SW 1271 (cell line): ENCODE results near the gene GAST.
A peak's percentile ranks its signal among the peaks of the same experiment; 100 is the strongest.
"Not testable (repeated sequence)": the region's sequence is repeated elsewhere in the genome, so short reads cannot be mapped to it uniquely, and the experiment has no call there.

Source experiments
- DNase-seq, 2 experiments: peaks; one replicate each; lab custom pipeline; 2025; lab: John Stamatoyannopoulos, UW

The GAST gene, protein sequence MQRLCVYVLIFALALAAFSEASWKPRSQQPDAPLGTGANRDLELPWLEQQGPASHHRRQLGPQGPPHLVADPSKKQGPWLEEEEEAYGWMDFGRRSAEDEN

DNA sequence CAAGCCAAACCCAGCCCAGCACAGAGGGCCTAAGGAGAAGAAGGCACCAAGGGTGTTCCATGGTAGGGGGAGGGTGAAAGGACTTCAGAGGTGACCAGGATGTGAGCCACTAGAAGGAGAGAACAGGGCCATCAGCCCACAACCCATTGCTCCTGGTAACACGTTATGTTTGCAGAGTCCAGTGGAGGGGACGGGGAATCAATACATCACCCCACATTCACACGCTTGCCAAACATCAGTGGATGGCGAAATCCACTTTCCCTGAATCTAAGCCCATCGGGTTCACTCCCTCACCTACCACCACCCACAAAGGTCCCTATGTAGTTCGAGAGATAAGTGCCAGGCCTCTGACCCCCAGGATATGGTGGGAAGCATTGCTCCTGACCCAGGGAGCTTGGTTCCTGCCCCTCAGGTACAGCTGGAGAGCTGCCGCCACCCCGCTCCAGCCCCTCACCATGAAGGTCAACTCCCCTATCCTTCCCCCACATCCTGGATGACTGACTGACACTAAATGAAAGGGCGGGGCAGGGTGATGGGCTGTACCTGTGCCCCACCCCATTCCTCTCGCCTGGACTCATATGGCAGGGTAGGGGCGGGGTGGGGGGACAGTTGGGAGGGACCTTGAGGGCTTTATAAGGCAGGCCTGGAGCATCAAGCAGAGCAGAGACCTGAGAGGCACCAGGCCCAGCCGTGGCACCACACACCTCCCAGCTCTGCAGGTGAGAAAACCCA lies at the start of gene GAST:
Gene GAST (plus strand): TSS at position 663 of the 732 bp plus-strand sequence. CDS start 3,106 bp downstream, outside the sequence.
- DNase-seq, result no peak

DNA sequence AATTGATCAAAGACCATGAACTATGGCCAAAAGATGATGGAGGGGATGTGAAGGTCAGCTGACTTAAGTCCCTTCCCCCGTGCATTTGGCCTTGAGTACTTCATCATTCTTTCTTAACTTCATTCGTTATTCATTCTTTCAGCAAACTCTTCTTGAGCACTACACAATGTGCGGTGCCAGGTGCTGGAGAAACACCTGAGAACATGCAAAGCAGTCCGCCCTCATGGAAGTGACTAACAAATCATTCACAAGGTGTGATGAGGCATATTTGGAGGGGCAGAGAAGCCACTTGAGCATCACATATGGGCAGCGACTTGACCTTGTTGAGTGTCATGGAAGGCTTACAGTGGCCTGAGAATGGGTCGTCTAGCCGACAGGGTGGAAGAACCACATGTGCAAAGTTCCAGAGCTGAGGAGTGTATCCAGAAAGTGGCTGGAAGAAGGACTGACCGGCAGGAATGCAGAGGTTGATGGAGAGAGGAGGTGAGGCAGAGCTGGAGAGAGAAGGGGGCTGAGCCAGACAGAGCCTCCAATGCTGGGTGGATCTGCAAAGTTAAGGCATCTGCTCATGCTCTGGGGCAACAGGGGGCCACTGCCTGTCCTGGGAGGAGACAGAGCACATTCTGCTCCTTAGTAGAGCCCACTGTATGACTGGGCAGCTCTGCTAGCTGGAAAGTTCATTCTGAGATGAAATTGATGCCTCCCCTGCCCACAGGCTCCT lies 48.5 kb upstream of the GAST start:
- no peak for DNase-seq

DNA sequence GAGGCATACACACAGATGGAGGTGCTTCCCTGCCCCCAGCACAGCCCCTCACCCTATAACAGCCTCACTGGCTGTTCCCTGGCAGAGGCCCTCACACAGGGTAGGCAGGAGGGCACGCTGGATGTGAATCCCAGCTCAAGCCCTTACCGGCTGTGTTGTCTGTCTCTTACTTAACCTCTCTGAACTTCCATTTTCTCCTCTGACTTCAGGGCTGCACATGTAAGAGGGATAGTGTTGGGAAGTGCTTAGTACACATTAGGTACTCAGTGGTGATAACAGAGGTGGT lies 48.0 kb upstream of the GAST start:
- DNase-seq, result no peak

DNA sequence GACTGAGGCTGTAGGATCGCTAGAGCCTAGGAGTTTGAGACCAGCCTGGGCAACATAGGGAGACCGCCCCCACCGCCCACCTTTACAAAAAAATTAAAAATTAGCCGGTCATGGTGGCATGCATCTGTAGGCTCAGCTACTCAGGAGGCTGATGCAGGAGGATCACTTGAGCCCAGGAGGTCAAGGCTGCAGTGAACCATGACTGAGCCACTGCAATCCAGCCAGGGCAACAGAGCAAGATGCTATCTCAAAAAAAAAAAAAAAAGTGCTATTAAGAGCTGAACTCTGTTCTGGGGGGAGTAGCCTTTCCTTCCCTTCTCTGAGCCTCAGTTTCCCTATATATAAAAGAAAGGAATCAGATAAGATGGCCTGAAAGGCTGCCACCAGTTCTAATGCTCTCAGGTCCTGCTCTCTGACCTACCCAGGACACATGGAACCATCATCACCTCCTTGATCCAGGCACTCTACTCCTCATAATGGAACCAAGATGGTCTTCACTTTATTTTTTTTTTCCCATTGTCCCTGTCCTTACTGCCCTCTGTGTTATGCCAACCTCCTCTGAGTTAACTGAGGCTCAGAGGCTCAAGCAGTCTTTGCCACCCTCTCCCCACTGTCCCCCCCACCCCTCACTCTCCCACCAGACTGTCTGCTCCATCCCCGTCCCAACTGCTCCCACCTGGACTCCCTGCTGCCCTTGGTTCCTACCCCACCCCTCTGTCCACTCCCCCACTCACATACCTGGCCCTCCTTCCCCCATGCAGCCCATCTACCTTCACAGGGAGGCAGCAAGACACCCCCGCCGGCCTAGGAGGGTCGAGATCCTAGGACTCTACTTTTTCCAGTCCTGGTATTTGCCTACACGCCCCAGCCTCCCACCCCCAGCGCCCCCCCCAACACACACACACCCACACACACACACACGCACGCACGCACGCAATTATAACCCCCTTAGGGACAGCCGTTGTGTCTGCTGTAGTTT lies 47.3 kb upstream of the GAST start:
- no peak for DNase-seq

DNA sequence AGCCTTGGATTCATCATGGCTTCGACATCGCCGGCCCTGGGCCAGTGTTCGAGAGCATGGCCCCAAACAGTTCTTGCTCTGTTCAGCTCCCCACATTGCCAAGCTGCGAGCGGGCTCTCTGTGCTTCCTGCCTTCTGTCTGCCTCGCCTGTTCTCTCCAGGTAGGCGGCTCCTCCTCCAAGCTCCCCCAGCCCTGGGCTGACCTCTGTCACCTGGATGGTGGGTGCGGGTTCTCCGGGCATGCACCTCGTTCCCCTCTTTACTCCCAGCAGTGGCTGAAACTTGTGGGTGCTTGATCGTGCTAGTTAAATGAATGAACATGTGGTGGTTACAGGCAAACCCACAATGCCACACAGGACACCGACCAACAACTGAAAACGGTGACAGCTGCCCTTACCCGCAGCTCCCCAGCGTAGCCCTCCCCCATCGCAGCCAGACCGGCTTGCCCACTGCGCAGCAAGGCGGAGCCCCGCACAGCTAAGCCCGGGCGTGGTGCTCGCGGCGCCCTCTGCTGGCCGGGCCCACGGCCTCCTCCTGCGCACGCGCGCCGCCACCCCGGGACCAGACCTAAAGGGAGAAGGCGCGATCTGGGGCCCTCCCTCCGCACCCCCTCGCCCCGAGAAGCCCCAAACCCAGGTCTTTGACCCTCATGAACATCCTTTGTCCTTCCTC lies 46.4 kb upstream of the GAST start:
- peak; percentile 38 to 62 for DNase-seq

DNA sequence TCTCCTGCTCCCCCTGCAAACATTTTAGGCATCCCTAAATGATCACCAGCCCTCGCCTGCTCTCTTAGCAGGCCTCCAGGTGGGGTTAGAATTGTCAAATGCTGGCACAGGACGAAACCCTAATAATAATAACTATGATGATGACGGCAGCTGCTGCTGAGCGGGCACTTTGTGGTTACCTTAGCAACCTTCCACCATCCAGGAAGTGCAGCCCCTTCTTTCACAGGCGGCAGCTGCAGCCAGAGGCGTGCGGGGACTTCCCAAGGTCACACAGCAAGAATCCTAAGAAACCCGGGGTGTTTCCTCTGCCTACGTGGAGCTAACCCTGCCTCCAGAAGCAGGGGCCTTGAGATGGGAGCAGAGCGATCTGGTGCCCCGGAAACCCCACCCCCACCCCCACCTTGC lies 45.9 kb upstream of the GAST start:
- DNase-seq, result peak in 1 of 2 experiments; percentile 49

DNA sequence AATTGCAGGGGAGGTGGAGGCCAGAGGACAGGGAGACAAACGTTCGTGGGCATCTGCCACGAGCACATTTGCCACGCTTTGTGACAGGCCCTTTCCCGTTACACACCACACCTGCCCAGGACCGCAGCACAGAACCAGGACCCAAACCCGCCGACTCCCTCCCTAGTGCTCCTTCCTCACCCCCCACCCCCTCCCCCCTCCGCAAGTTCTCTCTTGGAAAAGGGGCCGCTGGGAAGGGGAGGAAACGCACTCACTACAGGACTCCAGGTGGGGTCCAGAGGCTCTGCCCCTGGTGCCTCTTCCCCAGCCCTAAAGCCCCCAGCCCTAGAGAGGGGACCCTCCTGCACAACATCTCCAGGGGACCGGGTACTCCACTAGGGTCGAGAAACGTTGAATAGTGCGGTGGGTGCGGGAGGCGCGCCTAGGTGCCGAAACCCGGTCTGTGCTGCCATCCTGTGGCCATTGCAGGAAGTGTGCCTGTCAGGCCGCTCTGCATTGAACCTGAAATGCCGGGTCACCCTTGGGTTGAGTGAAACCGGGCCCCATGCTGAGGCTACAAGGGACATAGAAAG lies 45.3 kb upstream of the GAST start:
- DNase-seq, result peak in 1 of 2 experiments; percentile 61

DNA sequence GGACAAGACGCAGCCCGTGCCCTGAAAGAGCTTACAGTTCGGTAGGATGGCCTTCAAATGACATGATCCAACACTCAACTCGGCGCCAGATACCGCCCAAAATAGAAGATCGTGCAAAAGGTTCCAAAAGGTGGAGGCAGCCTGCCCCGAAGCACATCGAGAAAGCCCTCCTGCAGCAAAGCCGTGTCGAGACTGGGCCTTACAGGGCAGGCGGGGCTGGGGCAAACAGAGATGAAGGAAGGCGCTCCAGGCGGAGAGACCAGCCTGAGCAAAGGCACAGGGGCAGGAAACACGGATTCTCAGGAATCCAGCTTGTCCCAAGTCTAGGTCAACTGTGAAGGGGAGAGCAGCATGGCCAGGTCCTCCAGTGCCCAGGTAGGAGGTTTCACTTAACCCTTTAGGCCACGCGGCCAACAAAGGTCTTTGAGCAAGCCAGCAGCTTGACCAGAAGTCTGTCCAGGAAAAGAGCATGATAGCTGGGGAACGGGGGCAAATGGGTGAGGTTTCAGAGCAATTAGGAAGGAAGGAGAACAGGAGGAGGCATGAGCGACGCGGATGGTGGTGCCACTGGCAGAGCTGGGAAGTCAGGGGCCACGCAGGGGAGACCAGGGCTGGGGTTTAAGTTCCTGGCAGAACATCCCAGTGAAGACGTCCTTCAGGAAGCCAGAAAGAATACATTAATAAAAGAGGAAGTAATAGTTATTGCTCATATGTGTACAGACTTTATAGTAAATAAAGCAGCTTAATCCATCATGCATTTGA lies 44.7 kb upstream of the GAST start:
- no peak for DNase-seq

DNA sequence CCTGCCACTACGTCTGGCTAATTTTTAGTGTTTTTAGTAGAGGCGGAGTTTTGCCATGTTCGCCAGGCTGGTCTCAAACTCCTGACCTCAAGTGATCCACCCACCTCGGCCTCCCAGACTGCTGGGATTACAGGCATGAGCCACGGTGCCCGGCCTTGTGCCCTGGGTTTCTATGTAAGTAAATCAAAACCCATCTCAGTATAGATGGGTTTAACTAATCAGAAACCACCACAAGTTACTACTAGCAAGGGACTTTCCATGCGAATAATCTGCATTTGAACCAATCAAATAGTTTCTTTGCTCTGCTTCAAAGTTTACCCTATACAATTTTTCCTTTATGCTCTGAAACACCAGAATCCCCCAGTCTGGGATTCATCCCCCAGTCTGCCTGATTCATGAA lies 40.0 kb upstream of the GAST start:
- no peak for DNase-seq

DNA sequence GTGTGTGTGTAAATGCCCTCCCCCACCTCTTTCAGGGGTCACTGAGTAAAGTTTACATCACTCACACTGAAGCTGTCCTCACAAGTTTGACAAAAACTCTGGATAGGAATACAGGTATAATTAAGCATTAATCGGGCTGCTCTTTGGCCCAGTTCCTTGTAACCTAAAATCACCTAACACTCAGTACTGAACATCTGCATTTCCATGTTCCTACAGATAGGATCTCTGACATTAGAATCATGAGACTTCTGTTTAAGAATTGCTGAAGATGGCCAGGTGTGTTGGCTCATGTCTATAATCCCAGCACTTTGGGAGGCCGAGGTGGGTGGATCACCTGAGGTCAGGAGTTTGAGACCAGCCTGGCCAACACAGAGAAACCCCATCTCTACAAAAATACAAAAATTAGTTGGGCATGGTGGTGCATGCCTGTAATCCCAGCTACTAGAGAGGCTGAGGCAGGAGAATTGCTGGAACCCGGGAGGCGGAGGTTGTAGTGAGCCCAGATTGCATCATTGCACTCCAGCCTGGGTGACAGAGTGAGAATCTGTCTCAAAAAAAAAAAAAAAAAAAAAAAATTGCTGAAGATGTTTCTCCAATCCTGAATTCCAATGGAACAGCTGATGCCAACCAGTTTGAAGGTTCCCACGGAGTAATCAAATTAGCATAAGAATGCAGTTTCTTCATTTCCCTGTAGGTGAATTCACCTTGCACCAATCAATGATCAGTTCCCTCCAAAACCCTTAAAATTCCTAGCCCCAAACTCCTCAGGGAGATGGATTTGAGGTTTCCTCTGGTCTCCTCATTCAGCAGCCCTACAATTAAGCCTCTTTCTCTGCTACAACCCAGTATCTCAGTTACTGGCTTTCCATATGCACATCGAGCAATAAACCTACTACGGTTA lies 36.7 kb upstream of the GAST start:
- not testable (repeated sequence) for DNase-seq

DNA sequence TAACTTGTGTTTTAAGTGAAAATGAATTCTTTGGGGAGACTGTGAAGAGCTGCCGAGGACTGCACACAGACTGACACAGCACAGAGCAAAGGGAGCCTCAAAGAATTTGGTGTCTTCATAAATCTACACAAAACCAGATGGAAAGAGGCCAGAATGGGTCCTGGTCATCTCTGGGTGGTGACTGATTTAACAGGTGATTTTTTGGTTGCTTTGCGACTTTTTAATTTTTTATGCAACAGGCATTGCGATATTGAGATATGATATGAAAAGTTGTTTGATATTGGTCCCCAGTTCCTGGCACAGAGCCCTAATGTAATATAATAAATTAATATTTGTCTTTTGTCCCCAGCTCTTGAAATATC lies 36.1 kb upstream of the GAST start:
- no peak for DNase-seq

DNA sequence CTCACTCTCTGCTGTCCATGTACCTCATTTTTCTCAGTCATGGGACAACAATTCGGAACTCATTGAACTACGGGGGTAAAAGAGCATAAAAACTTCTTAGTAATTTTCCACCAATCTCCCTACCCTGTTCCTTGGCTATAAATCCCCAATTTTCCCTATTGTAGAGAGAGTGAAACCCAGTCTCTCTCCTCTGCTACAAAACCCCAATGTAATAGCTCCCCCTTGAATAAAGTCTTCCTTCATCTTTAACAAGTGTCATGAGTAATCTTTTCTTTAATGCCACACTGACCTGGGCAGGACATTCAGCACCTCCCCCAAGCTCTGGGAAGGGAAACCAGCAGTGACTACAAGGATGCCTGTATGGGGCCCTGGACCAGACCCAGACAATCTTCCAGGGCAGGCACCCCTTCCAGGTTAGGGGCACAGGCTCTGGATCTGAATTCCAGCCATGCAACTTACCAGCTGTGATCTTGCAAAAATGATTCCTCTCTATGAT lies 33.7 kb upstream of the GAST start:
- no peak for DNase-seq

DNA sequence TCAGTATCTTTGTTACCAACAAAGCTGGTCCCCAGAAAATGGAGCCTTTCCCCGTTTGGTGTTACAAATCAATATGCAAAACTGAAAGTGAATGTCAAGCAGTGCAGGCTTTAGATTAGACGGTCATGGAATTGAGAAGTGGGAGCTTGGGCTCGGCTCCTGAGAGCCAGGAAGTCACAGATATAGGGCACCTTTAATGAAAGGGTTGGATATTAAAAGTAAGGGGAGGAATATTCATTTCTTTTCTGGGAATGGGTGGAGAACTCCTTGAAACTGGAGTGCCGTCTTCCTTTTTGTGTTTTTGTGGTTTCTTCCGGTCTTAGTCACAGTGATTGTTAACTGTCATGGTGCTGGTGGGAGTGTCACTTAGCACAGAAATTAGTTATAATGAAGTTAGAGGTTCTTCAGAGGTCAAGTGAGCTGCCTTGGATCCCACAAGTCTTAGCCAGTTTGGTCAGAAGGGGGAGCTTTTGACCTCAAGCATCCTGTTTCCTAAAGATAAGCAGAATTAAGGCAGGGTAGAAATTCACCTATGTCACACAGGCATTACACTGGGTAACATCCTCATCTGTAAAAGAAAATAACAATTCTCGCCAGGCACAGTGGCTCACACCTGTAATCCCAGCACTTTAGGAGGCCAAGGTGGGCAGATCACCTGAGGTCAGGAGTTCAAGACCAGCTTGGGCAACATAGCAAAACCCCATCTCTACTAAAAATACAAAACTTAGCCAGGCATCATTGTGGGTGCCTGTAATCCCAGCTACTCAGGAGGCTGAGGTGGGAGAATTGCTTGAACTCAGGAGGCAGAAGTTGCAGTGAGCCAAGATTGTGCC lies 33.0 kb upstream of the GAST start:
- DNase-seq, result peak in 1 of 2 experiments; percentile 90

DNA sequence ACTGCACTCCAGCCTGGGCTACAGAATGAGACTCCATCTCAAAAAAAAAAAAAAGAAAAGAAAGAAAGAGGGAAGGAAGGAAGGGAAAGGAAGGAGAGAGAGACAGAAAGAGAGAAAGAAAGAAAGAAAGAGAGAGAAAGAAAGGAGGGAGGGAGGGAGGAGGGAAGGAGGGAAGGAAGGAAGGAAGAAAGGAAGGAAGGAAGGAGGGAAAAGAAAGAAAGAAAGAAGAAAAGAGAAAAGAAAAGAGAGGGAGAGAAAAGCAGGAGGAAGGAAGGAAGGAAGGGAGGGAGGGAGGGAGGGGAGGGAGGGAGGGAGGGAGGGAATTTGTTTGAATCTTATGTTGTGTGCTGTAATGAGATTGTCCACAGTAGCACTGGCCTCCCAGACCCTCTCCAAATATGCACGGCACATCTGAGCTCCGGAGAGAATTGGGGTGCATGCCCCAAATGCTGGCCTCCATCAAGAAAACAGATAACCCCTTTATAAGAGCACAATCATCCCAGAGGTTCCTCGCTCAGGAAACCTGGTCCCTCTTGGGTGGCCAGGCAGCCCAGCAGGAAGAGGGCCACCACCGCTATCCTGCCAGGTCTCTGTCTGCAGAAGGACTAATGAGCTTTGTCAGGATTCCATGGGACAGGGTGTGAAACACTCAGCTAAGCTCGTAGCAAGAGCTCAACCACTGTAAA lies 32.2 kb upstream of the GAST start:
- no peak for DNase-seq

DNA sequence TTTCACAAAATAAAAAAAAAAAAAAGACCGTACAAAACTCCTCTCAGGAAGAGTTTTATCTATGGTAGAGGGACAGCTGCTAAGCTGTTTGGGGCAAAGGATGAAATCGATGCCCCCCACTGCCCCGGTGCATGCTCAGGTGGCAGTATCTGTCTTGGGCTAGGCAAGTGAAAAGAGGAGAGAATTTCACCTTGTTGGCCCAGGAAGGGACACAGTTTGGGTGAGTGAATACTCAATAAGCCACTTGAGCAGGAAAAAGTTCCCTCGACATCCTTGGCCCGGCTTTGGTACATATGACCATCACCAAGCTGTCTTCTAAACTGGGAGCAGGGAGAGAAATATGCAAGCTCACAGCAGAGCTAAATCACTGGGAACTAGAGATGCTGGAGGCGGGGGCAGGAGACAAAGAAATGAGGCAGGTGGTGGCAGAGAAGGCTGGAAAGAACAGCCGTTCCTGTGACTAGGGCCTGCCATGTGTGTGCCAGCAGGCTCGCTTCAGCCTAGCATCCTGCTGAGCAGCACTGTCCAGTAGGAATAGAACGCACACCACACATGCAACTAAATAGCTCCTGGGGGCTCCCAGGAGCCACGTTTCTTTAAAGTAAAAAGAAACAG lies 31.6 kb upstream of the GAST start:
- DNase-seq, result no peak

DNA sequence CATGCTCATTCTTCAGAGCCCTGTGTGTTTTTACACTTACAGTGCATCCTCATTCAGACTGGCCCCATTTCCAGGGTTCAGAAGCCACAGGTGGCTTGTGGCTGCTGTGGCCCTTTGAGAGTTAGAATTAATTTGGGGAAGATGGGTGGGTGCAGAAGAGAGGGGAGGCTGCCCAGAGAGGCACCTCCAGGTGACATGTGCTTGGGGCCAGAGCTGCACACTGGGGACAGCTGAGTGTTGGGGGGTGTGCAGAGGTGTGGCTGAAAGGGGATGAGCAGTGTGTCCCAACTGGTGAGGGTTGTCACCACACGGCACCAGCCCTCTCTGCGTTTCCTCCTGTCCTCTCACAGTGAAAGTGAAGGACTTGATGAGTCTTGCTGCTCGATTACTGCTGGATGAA lies 30.4 kb upstream of the GAST start:
- no peak for DNase-seq

DNA sequence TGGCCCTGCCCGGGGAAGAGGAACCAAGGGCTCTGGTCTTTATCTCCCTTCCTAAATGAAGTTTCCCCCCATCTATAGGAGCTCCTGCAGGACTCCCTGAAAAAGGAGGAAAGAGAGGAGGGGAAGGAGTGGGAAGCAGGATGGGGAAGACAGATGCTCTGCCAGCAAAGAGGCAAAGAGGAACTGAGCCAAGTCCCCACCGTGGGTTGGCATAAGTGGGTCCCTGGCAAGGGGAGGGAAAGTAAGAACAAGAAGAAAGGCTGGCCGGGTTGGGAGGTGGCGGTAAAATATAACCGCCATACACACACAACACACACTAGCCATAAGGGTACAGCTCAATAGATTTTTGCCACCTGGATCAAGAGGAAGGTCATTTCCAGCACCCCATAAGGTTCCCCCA lies 29.5 kb upstream of the GAST start:
- DNase-seq, result no peak
